ENCODE data around the gene MCAM.

Gene MCAM

DNA sequence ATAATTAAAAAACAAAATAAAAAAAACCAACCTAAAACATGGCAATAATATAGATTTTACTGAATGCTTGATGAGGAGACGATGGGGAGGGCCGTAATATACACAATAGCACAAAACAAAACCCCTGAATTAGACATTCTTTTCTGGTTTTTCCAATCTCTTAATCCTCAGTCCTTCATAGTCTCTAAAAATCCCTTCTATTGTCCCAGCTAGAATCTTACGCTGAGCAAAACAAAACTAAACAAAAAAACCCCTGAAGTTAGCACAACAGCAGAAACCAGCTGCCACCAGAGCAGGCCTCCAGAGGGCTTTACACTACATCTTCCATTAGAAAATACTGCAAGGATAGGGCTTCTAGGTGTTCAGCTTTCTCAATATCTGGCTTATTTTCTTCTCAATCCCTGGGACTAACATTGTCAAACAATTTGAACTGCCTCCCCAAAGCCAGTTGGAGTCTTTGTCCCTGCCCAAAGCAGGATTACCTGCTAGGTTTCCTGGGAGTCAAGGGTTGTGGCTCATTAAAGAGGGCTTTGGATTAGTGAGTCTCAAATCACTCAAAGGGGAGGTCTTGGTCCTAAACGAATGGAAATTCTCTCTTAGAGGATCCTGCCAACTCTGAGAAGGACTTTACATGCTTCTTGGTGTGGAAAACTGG, 15.3 kb upstream of the MCAM start:
- DNase-seq (ENCODE audit: low spot score) (no peak), FAIRE-seq (no peak)

DNA sequence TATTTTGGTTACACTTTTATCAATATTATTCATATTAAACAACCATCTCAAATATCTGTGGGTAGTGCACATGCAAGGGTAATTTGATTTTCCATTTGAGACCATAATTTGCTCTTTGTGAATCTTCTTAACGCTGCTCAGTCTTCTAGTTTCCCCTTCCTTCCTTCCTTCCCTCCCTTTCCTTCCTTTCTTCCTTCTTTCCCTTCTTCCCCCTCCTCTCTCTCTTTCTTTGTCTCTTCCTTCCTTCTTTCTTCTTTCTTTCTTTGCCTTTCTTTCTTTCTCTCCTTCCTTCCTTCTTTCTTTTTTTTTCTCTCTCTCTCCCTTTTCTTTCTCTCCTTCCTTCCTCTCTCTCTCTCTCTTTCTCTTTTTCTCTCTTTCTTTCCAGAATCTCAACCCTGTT, 13.3 kb upstream of the MCAM start:
- DNase-seq (ENCODE audit: low spot score) (no peak), FAIRE-seq (no peak)

GRCh38 chr11:119329320-119329719, 12.4 kb upstream of the MCAM start:
- DNase-seq (ENCODE audit: low spot score) (no peak), FAIRE-seq (no peak)

DNA sequence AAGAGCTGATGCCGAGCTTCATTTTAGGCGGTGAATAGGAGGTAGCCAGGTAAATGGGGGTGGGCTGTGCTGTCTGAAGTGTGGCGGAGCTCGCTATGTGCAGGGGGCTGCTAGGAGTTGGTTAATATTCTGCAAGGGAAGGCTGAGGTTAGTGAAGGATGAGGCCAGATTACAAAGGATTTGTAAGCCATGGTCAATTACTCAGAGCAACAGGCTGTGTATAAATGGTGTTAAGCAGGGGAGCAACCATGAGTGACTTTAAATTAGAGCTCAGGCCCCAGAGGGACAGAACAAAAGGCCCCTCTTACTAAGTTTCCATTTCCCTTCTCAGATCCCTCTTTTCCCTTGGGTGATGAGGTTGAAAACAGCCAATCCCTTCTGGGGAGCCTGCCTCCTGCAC, 7.3 kb upstream of the MCAM start:
- DNase-seq (ENCODE audit: low spot score) = no peak
- FAIRE-seq = no peak

DNA sequence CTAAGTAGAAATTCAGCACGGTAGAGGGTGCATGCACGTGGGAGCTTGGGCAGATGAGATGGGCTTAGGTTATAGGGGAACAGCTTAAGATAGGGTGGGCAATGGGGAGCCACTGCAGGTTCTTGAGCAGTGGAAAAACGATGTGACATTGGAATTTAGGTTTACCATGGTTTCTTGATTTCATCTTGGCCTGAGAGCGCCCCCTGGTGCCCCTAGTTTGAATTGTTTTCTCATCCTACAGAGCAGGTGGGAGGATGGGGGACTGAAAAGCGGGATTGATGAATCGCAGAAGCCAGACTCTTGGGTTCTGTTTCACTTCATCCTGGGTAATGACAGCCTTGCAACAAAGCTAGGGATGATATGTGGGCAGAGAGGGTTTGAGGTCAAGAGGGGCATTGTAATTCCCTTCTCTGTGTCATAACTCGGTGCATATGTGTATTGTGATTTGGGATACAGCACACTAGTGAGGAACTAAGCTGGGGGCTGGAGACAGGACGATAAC, 6.7 kb upstream of the MCAM start:
- no peak for FAIRE-seq
- peak; percentile 28 for DNase-seq (ENCODE audit: low spot score)

- FAIRE-seq = no peak
- no peak for DNase-seq (ENCODE audit: low spot score)
These were observed 6.1 kb upstream of the MCAM start for GRCh38 chr11:119322921-119323531.

GRCh38 chr11:119322360-119322739, 5.4 kb upstream of the MCAM start:
- FAIRE-seq = no peak
- DNase-seq (ENCODE audit: low spot score) = no peak

GRCh38 chr11:119320776-119321524, 4.0 kb upstream of the MCAM start:
- no peak for FAIRE-seq

DNA sequence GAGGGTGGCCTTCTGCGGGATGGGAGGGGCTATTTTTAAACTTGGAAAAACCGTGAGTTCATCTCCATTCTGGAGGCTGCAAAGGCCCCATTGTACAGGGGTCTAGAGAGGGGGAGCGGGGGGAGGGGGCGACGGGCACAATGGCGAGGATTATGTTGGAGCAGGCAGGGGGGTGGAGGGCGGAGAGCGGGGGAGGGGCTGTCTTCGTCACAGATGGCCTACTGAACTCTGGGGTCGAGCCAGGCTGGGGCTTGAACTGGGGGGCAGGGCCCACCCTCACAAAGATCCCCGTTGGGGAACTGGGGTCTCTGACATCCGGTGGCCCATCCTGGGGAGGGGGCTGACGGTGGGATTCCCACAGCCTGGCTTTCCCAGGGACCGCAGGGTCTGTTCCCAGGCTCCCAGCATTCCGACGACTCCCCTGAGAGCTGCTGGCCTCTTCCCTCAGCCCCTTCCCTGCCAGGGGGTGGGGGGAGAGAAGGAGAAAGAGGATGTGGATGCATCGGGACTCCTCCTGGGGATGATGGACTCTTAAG, 3.4 kb upstream of the MCAM start:
- DNase-seq (ENCODE audit: low spot score) (no peak), FAIRE-seq (no peak)

More at GRCh38 chr11:119320776-119321524, 4.0 kb upstream of the MCAM start:
- DNase-seq (ENCODE audit: low spot score) = no peak

GRCh38 chr11:119319700-119320239, 2.8 kb upstream of the MCAM start:
- DNase-seq (ENCODE audit: low spot score) = no peak
- FAIRE-seq = no peak

DNA sequence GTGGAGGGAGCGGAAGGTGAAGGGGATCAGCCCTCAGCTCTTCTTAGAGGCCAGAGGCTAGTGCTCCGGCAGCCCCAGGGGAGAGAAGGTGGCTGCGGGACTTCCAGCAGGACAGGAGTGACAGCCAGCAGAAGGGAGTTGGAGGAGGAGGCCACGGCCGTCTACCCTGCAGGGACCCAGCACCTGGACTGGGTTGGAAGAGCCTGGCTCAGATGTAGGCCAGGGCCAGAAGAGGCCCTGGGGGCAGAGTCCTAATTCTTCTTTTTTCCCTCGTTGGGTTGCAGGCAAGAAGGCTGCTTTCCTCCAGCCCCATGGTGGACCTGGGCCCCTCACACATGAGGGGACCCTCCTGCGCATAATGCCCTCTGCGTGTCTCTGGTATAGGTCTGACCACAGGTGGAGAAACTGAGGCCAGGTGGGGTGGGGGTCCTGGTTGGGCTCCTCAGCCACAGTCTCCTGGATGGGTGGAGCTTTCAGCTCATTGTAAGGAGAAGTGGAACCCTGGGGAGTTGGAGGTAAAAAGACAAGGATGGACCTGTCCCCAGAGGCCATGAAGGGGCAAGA, 2.3 kb upstream of the MCAM start:
- no peak for FAIRE-seq

DNA sequence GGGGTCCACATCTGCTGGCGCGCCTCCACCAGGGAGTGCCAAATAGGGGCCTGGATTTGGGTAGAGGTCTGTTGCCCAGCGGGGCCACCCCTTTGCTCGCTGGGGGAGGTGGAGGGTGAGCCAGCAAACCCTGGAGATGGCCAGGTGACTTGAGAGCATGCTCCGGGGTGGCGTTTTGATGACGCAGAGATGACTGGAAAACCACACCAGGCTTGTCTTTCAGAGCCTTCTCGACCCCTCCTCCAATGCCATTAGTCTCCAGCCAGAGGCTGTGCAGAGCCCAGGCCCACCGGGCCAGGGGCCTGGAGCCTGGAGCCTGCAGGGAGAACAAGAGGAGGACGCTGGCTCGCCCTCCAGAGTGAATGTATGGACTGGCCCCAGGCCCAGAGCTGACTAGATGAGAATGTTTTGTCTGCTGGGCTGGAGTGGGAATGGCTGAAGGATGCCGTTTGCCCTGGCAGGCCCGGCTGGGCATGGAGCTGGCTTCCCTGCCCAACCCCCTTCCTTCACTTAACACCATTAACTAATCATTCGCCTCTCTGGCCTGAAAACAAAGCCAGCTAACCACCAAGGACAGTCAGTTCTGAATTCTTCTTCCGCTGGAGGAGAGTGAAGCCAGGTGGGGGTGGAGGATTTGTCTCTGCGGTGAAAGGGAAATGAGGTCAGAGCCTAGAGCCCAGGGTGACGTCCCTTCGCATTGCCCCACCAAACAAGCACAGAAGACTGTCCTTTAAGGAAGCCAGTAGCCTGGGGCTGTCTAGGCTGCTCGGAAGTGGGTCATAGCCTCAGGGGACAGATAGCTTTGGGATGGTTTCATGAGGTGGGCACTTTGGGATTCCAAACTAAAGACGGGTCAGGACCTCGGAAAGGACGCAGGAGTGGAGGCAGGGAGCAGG, 1.6 kb upstream of the MCAM start:
- peak; percentile 71 for DNase-seq (ENCODE audit: low spot score)
- FAIRE-seq = no peak

More for the DNA sequence above, 2.3 kb upstream of the MCAM start:
- DNase-seq (ENCODE audit: low spot score) = no peak

- FAIRE-seq (no peak), DNase-seq (ENCODE audit: low spot score) (no peak)
These were observed 786 bp upstream of the MCAM start for GRCh38 chr11:119317592-119318239.

GRCh38 chr11:119316016-119316728, 758 bp downstream of the MCAM start:
- no peak for FAIRE-seq
- no peak for DNase-seq (ENCODE audit: low spot score)

GRCh38 chr11:119315131-119316015, 1.6 kb downstream of the MCAM start:
- FAIRE-seq = no peak

DNA sequence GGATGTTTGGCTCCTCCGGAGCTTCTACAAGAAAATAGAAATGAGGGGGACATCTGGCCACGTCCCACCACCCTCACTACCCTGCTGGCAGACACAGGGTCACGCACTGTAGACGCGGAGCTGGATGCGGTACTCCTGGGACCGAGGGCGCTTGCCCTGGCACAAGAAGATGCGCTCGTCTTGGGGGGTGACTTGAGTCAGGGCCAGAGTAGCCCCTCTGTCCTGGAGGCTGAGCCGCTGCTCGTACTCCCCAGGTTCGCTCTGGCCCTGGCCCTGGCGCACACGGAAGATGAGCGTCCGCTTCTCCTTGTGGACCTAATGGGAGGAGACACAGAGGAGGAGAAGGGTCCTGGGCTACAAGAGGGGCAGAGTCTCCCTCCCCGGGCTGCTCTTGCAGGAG, 2.2 kb downstream of the MCAM start:
- FAIRE-seq (no peak), DNase-seq (ENCODE audit: low spot score) (no peak)

More at GRCh38 chr11:119315131-119316015, 1.6 kb downstream of the MCAM start:
- DNase-seq (ENCODE audit: low spot score) = peak; percentile 47

GRCh38 chr11:119310682-119311052, 6.3 kb downstream of the MCAM start:
- no peak for FAIRE-seq
- DNase-seq (ENCODE audit: low spot score) = no peak

GRCh38 chr11:119309953-119310681, 6.8 kb downstream of the MCAM start:
- DNase-seq (ENCODE audit: low spot score) (no peak), FAIRE-seq (no peak)
